Measurements from ENCODE around the gene LARP4B. TPM values are rescaled to one million over a fixed set of nuclear protein-coding genes. Genes with fewer than 3 reads are reported as not detected.

Gene LARP4B
- total and polyA plus RNA-seq, 2 experiments from 2014 or later = 18.3 to 52.3 TPM

- Histone ChIP-seq H3K36me3 (ENCODE audit: insufficient read depth) (no peaks in the 10 kb centered on the region), H3K4me2 (no peak overlapping the region), H3K27me3 (ENCODE audit: insufficient read depth) (no peaks in the 10 kb centered on the region), H3K4me3 (no peak overlapping the region), H3F3A (replicated peaks; ENCODE audit: low read depth) (no peaks in the 10 kb centered on the region), H3K9me2 (ENCODE audit: insufficient read depth) (no peaks in the 10 kb centered on the region), H3K4me1 (ENCODE audit: insufficient read depth) (no peaks in the 10 kb centered on the region), H3K79me2 (replicated peaks; ENCODE audit: insufficient read depth) (no peaks in the 10 kb centered on the region), H4K20me1 (replicated peaks; ENCODE audit: insufficient read depth) (no peaks in the 10 kb centered on the region), H3K27ac (ENCODE audit: low read depth) (no peak overlapping the region), H2AFZ (no peak overlapping the region)
- DNase-seq (ENCODE audit: low spot score) (no peak), ATAC-seq (no peak)
- Mint-ChIP-seq H3K27me3 (ENCODE audit: insufficient read depth, low read depth, poor library complexity) (peaks cover 3% of the 10 kb centered on the region), H3K9me3 (no peaks in the 10 kb centered on the region), H3K36me3 (ENCODE audit: low read depth) (no peaks in the 10 kb centered on the region), H3K4me3 (no peak overlapping the region), H3K4me1 (peaks cover 6% of the 10 kb centered on the region; the same call in 1 of the 3 replicates), H3K27ac (no peak overlapping the region)
- TF ChIP-seq POLR2AphosphoS5 (IDR thresholded peaks at IDR 0.05; ENCODE audit: low read depth) (no peak), EZH2phosphoT487 (IDR thresholded peaks at IDR 0.05; ENCODE audit: unreplicated experiment) (no peak), ZNF462 (CRISPR knock-in tag; IDR thresholded peaks at IDR 0.05) (no peak), ZNF331 (CRISPR knock-in tag; IDR thresholded peaks at IDR 0.05; ENCODE audit: low read depth) (no peak), REST (IDR thresholded peaks at IDR 0.05; ENCODE audit: unreplicated experiment) (no peak), CTCF (conservative IDR thresholded peaks at IDR 0.05; ENCODE audit: low read depth in 2 of 2) (no peak), JUNB (IDR thresholded peaks at IDR 0.05; ENCODE audit: unreplicated experiment) (no peak), ETS1 (IDR thresholded peaks at IDR 0.05) (no peak), NANOG (IDR thresholded peaks at IDR 0.05; ENCODE audit: borderline replicate concordance) (no peak), EZH2 (IDR thresholded peaks at IDR 0.05; ENCODE audit: low read depth, unreplicated experiment) (no peak), STAT1 (IDR thresholded peaks at IDR 0.05; ENCODE audit: unreplicated experiment) (no peak), CREB1 (CRISPR knock-in tag; IDR thresholded peaks at IDR 0.05; ENCODE audit: low read depth) (no peak)
Measured at GRCh38 chr10:948347-948746, 16.8 kb upstream of the LARP4B start.
